ENCODE measurements around the gene CKB. TPM values are rescaled to one million over a fixed set of nuclear protein-coding genes. Genes with fewer than 3 reads are reported as not detected.
A peak's percentile ranks its signal among the peaks of the same experiment; 100 is the strongest.

Gene CKB
- total and polyA plus RNA-seq, 3 donors from 2014 or later, result 504 to 1,322 (median 1,148) TPM

GRCh38 chr14:103510724-103511693 lies 11.6 kb downstream of the CKB start:
- peak overlapping the region in 1 of 2 donors; percentile 36 for H3K27ac ChIP-seq
- H3K36me3 ChIP-seq (ENCODE audit: low read depth, missing control alignments), result no peaks in the 10 kb centered on the region
- intact Hi-C loops (cut with DNase I; ENCODE audit: low total_unique reads), result no loop called here
- 74 to 82% methylated on average over 26 of the region's 26 CpGs for WGBS, 2 donors
- no peaks in the 10 kb centered on the region for H3K27me3 ChIP-seq
- no peak for DNase-seq
- H3K4me3 ChIP-seq, result no peak overlapping the region
- no peak for TF ChIP-seq CTCF (IDR thresholded peaks at IDR 0.05)
- TF ChIP-seq POLR2A (IDR thresholded peaks at IDR 0.05), result no peak
- no peaks in the 10 kb centered on the region for H3K9me3 ChIP-seq
- peaks cover 40% of the 10 kb centered on the region for H3K4me1 ChIP-seq

GRCh38 chr14:103509864-103510723 lies 12.5 kb downstream of the CKB start:
- H3K9me3 ChIP-seq, result no peaks in the 10 kb centered on the region
- H3K4me1 ChIP-seq, result peaks cover 40% of the 10 kb centered on the region
- intact Hi-C loops (cut with DNase I; ENCODE audit: low total_unique reads), result loop anchor here (10.0 kb wide), 1 partner anchor 45 kb away; no protein-coding TSS in a partner anchor
- no peaks in the 10 kb centered on the region for H3K36me3 ChIP-seq (ENCODE audit: low read depth, missing control alignments)
- no peaks in the 10 kb centered on the region for H3K27me3 ChIP-seq
- TF ChIP-seq CTCF (IDR thresholded peaks at IDR 0.05) (no peak), POLR2A (IDR thresholded peaks at IDR 0.05) (no peak)
- 91 to 93% methylated on average over 11 of the region's 11 CpGs for WGBS, 2 donors
- H3K4me3 ChIP-seq, result no peak overlapping the region
- H3K27ac ChIP-seq, result peak overlapping the region in 1 of 2 donors; percentile 54
- no peak for DNase-seq

GRCh38 chr14:103508521-103509329 lies 13.9 kb downstream of the CKB start:
- intact Hi-C loops (cut with DNase I; ENCODE audit: low total_unique reads), result loop anchor here (10.0 kb wide), 1 partner anchor 46 kb away; no protein-coding TSS in a partner anchor
- peak; percentile 60 for DNase-seq
- H3K27me3 ChIP-seq, result no peaks in the 10 kb centered on the region
- no peak overlapping the region for H3K4me3 ChIP-seq
- peaks cover 40% of the 10 kb centered on the region for H3K4me1 ChIP-seq
- H3K36me3 ChIP-seq (ENCODE audit: low read depth, missing control alignments), result no peaks in the 10 kb centered on the region
- no peak for TF ChIP-seq CTCF (IDR thresholded peaks at IDR 0.05)
- TF ChIP-seq POLR2A (IDR thresholded peaks at IDR 0.05), result no peak
- 58 to 60% methylated on average over 16 of the region's 16 CpGs for WGBS, 2 donors
- peak overlapping the region; percentile 54 to 74 for H3K27ac ChIP-seq
- no peaks in the 10 kb centered on the region for H3K9me3 ChIP-seq

- H3K27me3 ChIP-seq, result no peaks in the 10 kb centered on the region
- intact Hi-C loops (cut with DNase I; ENCODE audit: low total_unique reads), result loop anchor here (10.0 kb wide), 1 partner anchor 47 kb away; no protein-coding TSS in a partner anchor
- peak overlapping the region; percentile 54 to 63 for H3K27ac ChIP-seq
- H3K4me3 ChIP-seq, result no peak overlapping the region
- 80 to 81% methylated on average over 3 of the region's 3 CpGs for WGBS, 2 donors
- no peak for DNase-seq
- no peaks in the 10 kb centered on the region for H3K36me3 ChIP-seq (ENCODE audit: low read depth, missing control alignments)
- peaks cover 31% of the 10 kb centered on the region for H3K4me1 ChIP-seq
- H3K9me3 ChIP-seq, result no peaks in the 10 kb centered on the region
- TF ChIP-seq CTCF (IDR thresholded peaks at IDR 0.05) (no peak), POLR2A (IDR thresholded peaks at IDR 0.05) (no peak)
These were observed 14.9 kb downstream of the CKB start for GRCh38 chr14:103507751-103508150.
